Measurements from ENCODE around the gene HLTF. TPM values are rescaled to one million over a fixed set of nuclear protein-coding genes. Genes with fewer than 3 reads are reported as not detected.
A peak's percentile ranks its signal among the peaks of the same experiment; 100 is the strongest.

HLTF gene
- total and polyA plus RNA-seq, 2 of the 13 experiments (the other 11 are each of a cell fraction or from before 2014, with no cell fraction given): 12.0 to 22.9 TPM

GRCh38 chr3:149129326-149130205 is 43.2 kb upstream of the HLTF start, which contains the start of gene HPS3 (continued):
- no peak for TF ChIP-seq ZNF775 (CRISPR knock-in tag; IDR thresholded peaks at IDR 0.05; ENCODE audit: borderline replicate concordance)
- no peak for TF ChIP-seq GLMP (CRISPR knock-in tag; IDR thresholded peaks at IDR 0.05; ENCODE audit: borderline replicate concordance)
- TF ChIP-seq, protein P1, sequence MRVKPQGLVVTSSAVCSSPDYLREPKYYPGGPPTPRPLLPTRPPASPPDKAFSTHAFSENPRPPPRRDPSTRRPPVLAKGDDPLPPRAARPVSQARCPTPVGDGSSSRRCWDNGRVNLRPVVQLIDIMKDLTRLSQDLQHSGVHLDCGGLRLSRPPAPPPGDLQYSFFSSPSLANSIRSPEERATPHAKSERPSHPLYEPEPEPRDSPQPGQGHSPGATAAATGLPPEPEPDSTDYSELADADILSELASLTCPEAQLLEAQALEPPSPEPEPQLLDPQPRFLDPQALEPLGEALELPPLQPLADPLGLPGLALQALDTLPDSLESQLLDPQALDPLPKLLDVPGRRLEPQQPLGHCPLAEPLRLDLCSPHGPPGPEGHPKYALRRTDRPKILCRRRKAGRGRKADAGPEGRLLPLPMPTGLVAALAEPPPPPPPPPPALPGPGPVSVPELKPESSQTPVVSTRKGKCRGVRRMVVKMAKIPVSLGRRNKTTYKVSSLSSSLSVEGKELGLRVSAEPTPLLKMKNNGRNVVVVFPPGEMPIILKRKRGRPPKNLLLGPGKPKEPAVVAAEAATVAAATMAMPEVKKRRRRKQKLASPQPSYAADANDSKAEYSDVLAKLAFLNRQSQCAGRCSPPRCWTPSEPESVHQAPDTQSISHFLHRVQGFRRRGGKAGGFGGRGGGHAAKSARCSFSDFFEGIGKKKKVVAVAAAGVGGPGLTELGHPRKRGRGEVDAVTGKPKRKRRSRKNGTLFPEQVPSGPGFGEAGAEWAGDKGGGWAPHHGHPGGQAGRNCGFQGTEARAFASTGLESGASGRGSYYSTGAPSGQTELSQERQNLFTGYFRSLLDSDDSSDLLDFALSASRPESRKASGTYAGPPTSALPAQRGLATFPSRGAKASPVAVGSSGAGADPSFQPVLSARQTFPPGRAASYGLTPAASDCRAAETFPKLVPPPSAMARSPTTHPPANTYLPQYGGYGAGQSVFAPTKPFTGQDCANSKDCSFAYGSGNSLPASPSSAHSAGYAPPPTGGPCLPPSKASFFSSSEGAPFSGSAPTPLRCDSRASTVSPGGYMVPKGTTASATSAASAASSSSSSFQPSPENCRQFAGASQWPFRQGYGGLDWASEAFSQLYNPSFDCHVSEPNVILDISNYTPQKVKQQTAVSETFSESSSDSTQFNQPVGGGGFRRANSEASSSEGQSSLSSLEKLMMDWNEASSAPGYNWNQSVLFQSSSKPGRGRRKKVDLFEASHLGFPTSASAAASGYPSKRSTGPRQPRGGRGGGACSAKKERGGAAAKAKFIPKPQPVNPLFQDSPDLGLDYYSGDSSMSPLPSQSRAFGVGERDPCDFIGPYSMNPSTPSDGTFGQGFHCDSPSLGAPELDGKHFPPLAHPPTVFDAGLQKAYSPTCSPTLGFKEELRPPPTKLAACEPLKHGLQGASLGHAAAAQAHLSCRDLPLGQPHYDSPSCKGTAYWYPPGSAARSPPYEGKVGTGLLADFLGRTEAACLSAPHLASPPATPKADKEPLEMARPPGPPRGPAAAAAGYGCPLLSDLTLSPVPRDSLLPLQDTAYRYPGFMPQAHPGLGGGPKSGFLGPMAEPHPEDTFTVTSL (CRISPR knock-in tag; IDR thresholded peaks at IDR 0.05; ENCODE audit: borderline replicate concordance): peak; percentile 64
- peak; percentile 91 for TF ChIP-seq KMT2B (CRISPR knock-in tag; IDR thresholded peaks at IDR 0.05)
- peak; percentile 81; the same call in 1 of the 2 replicates for TF ChIP-seq ZNF691 (CRISPR knock-in tag; IDR thresholded peaks at IDR 0.05; ENCODE audit: borderline replicate concordance, low read depth)
- peak; percentile 58; the same call in 1 of the 2 replicates for TF ChIP-seq ZNF678 (CRISPR knock-in tag; IDR thresholded peaks at IDR 0.05)
- TF ChIP-seq PITX1 (CRISPR knock-in tag; IDR thresholded peaks at IDR 0.05): no peak; the same call in none of the 2 replicates
- TF ChIP-seq CEBPG (CRISPR knock-in tag; IDR thresholded peaks at IDR 0.05): no peak
- no peak; the same call in 1 of the 2 replicates for TF ChIP-seq CBX5 (CRISPR knock-in tag; IDR thresholded peaks at IDR 0.05; ENCODE audit: borderline replicate concordance)
- no peak for TF ChIP-seq IRF2 (CRISPR knock-in tag; IDR thresholded peaks at IDR 0.05)
- TF ChIP-seq ZIK1 (CRISPR knock-in tag; IDR thresholded peaks at IDR 0.05; ENCODE audit: borderline replicate concordance, low read depth): peak; percentile 71; the same call in 1 of the 2 replicates
- TF ChIP-seq, protein P2, sequence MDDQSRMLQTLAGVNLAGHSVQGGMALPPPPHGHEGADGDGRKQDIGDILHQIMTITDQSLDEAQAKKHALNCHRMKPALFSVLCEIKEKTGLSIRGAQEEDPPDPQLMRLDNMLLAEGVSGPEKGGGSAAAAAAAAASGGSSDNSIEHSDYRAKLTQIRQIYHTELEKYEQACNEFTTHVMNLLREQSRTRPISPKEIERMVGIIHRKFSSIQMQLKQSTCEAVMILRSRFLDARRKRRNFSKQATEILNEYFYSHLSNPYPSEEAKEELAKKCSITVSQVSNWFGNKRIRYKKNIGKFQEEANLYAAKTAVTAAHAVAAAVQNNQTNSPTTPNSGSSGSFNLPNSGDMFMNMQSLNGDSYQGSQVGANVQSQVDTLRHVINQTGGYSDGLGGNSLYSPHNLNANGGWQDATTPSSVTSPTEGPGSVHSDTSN (CRISPR knock-in tag; IDR thresholded peaks at IDR 0.05; ENCODE audit: borderline replicate concordance): peak; percentile 53; the same call in 1 of the 2 replicates
- TF ChIP-seq ZNF205 (CRISPR knock-in tag; IDR thresholded peaks at IDR 0.05): no peak
- TF ChIP-seq ELF3 (CRISPR knock-in tag; IDR thresholded peaks at IDR 0.05): peak; percentile 88
- peak; percentile 86; the same call in 1 of the 3 replicates for TF ChIP-seq MXI1 (IDR thresholded peaks at IDR 0.05; ENCODE audit: borderline replicate concordance, low read depth, low read length)
- peak; percentile 94 for TF ChIP-seq SAP130 (CRISPR knock-in tag; IDR thresholded peaks at IDR 0.05; ENCODE audit: low read depth)
- TF ChIP-seq, protein P3, sequence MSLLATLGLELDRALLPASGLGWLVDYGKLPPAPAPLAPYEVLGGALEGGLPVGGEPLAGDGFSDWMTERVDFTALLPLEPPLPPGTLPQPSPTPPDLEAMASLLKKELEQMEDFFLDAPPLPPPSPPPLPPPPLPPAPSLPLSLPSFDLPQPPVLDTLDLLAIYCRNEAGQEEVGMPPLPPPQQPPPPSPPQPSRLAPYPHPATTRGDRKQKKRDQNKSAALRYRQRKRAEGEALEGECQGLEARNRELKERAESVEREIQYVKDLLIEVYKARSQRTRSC (CRISPR knock-in tag; IDR thresholded peaks at IDR 0.05; ENCODE audit: low read depth): no peak
- TF ChIP-seq ZNF703 (CRISPR knock-in tag; IDR thresholded peaks at IDR 0.05; ENCODE audit: borderline replicate concordance): no peak
- TF ChIP-seq ZNF644 (CRISPR knock-in tag; IDR thresholded peaks at IDR 0.05; ENCODE audit: low read depth): 0 out of 2 replicates have a peak, but pooled peaks have one; percentile 17
- TF ChIP-seq ZNF326 (CRISPR knock-in tag; IDR thresholded peaks at IDR 0.05; ENCODE audit: borderline replicate concordance): no peak
